DND-41 (cell line): ENCODE results near the gene GABRR2.

ENCODE experiments used
- CTCF ChIP-seq: IDR thresholded peaks from 2 replicates; pipeline ENCODE4 v1.5.1; 2012; ENCODE audit warnings: borderline replicate concordance, low read length, moderate library complexity, mild to moderate bottlenecking; ENCODE audit not compliant: poor library complexity, severe bottlenecking; ENCODE audit errors: extremely low read depth
- EZH2 ChIP-seq: IDR thresholded peaks from 3 replicates; pipeline ENCODE4 v1.6.1; 2012; ENCODE audit warnings: borderline replicate concordance, low read depth, mild to moderate bottlenecking, moderate library complexity, low read length, inconsistent platforms; ENCODE audit not compliant: severe bottlenecking

- no peak for TF ChIP-seq CTCF
- no peak for TF ChIP-seq EZH2
Observed at GRCh38 chr6:89286516-89286915, 28.6 kb downstream of the GABRR2 start.
